Glutamatergic neuron (in vitro differentiated cells): Measurements from ENCODE around the gene ARHGAP6. TPM values are rescaled to one million over a fixed set of nuclear protein-coding genes. Genes with fewer than 3 reads are reported as not detected.
"Not testable (repeated sequence)": the region's sequence is repeated elsewhere in the genome, so short reads cannot be mapped to it uniquely, and the experiment has no call there.

Experiments used
- DNase-seq: peaks from one replicate; pipeline ENCODE4 v3.0.0; 2022
- H3K27ac Mint-ChIP-seq: one replicate; pipeline ENCODE4 v1.8.0; 2020; ENCODE audit warnings: mild to moderate bottlenecking, mixed read lengths, inconsistent platforms; ENCODE audit not compliant: unreplicated experiment
- H3K27me3 Mint-ChIP-seq: one replicate; pipeline ENCODE4 v1.8.0; 2020; ENCODE audit warnings: mild to moderate bottlenecking, moderate library complexity, mixed read lengths, inconsistent platforms; ENCODE audit not compliant: unreplicated experiment
- H3K36me3 Mint-ChIP-seq: one replicate; pipeline ENCODE4 v1.8.0; 2020; ENCODE audit warnings: mild to moderate bottlenecking, mixed read lengths, inconsistent platforms; ENCODE audit not compliant: unreplicated experiment
- H3K4me1 Mint-ChIP-seq: one replicate; pipeline ENCODE4 v1.8.0; 2020; ENCODE audit warnings: mild to moderate bottlenecking, low read depth, mixed read lengths, inconsistent platforms; ENCODE audit not compliant: unreplicated experiment
- H3K4me3 Mint-ChIP-seq: one replicate; pipeline ENCODE4 v1.8.0; 2020; ENCODE audit warnings: mild to moderate bottlenecking, mixed read lengths, inconsistent platforms; ENCODE audit not compliant: unreplicated experiment
- H3K9me3 Mint-ChIP-seq: one replicate; pipeline ENCODE4 v1.8.0; 2020; ENCODE audit warnings: mild to moderate bottlenecking, moderate library complexity, mixed read lengths, inconsistent platforms; ENCODE audit not compliant: unreplicated experiment
- total RNA-seq: library from RNA; stranded (reverse); fragmentation: NEBNext Ultra II Directional; extraction: Animal tissue kit (Norgen Biotek cat#: 25700); gene quantifications from one replicate; pipeline ENCODE4 v1.2.1, GENCODE V29; 2021; ENCODE audit not compliant: unreplicated experiment
- TF ChIP-seq, protein P1 (sequence below): fragments of 200-600 bp; sonication (generic); IDR thresholded peaks from one replicate; pipeline ENCODE4 v1.5.0; 2021; ENCODE audit not compliant: partially characterized antibody, unreplicated experiment

ARHGAP6 gene
- total RNA-seq, 1 donor from 2014 or later, result 3.6 TPM

GRCh38 chrX:11124112-11124511 is 541.6 kb downstream of the ARHGAP6 start:
- Mint-ChIP-seq H3K4me1 (no peaks in the 10 kb centered on the region), H3K9me3 (no peaks in the 10 kb centered on the region), H3K4me3 (no peak overlapping the region), H3K27me3 (no peaks in the 10 kb centered on the region), H3K36me3 (peaks cover 4% of the 10 kb centered on the region), H3K27ac (no peak overlapping the region)
- DNase-seq, result no peak
- TF ChIP-seq, protein P1, sequence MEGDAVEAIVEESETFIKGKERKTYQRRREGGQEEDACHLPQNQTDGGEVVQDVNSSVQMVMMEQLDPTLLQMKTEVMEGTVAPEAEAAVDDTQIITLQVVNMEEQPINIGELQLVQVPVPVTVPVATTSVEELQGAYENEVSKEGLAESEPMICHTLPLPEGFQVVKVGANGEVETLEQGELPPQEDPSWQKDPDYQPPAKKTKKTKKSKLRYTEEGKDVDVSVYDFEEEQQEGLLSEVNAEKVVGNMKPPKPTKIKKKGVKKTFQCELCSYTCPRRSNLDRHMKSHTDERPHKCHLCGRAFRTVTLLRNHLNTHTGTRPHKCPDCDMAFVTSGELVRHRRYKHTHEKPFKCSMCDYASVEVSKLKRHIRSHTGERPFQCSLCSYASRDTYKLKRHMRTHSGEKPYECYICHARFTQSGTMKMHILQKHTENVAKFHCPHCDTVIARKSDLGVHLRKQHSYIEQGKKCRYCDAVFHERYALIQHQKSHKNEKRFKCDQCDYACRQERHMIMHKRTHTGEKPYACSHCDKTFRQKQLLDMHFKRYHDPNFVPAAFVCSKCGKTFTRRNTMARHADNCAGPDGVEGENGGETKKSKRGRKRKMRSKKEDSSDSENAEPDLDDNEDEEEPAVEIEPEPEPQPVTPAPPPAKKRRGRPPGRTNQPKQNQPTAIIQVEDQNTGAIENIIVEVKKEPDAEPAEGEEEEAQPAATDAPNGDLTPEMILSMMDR, result no peak

DNA sequence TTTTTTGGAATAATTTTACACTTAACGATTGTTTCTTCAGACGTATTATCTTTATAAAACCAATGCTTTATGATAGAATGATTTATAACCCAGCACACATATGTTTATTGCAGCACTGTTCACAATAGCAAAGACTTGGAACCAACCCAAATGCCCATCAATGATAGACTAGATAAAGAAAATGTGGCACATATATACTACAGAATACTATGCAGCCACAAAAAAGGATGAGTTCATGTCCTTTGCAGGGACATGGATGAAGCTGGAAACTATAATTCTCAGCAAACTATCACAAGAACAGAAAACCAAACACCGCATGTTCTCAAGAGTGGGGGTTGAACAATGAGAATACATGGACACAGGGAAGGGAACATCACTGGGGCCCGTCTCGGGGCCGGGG is 542.6 kb downstream of the ARHGAP6 start:
- not testable (repeated sequence) for H3K27me3 Mint-ChIP-seq, H3K36me3 Mint-ChIP-seq, H3K4me3 Mint-ChIP-seq, H3K27ac Mint-ChIP-seq, H3K4me1 Mint-ChIP-seq, DNase-seq, H3K9me3 Mint-ChIP-seq

DNA sequence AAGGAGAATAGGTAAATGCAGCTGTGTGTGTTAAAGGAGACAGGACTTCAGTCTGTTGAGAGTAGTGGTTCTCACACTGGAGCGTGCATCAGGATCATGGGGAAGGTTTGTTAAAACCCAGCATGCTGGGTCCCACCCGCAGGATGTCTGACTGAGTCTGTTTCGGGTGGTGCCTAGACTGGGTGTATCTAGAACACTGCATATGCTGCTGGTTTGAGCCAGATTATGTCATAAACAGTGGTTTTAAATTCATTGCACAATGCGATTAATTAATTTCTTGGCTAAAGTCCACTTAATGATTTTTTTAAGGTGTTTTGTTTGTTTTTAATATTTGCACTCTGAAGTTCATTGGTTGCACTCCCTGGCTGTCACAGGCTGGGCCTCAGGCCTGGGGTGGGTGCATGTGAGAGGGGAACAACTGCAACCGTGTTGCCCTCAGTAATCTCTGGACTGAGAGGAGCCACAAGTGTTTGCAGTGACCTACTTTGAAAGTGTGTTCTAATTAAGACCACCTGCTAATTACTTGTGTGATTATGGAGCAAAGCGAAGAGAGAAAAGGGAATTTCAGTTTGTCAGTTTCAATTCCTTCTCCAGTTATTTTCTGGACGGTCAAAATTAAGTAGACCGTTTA is 546.3 kb downstream of the ARHGAP6 start:
- Mint-ChIP-seq H3K27ac (no peak overlapping the region), H3K9me3 (no peaks in the 10 kb centered on the region), H3K4me3 (no peak overlapping the region), H3K4me1 (no peaks in the 10 kb centered on the region), H3K36me3 (peaks cover 4% of the 10 kb centered on the region), H3K27me3 (no peaks in the 10 kb centered on the region)
- TF ChIP-seq, protein P1, result no peak
- DNase-seq, result no peak

GRCh38 chrX:11117745-11118144 is 548.0 kb downstream of the ARHGAP6 start:
- TF ChIP-seq, protein P1, result no peak

DNA sequence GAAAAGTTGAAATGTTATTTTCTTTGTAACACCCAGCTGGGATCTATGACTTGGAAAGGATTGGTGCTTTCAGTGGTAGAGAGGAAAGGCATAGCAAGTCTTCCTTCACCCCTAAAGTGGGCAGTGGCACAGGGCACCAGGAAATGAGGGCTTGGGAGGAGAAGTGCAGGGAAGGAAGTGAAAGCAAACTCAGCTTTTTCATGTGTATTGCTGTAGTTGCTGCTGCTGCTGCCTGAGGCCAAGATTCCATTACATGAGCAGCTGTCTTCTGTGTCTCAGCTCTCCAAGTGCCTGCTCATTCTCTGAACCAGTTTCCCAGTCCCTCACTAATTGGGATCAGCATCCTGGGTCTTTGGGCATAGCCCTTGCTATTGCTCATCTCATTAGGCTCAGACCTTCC is 552.0 kb downstream of the ARHGAP6 start:
- Mint-ChIP-seq H3K4me3 (no peak overlapping the region), H3K36me3 (no peaks in the 10 kb centered on the region), H3K4me1 (peaks cover 4% of the 10 kb centered on the region), H3K27ac (no peak overlapping the region), H3K9me3 (no peaks in the 10 kb centered on the region), H3K27me3 (no peaks in the 10 kb centered on the region)
- TF ChIP-seq, protein P1, result no peak
- no peak for DNase-seq

More at GRCh38 chrX:11117745-11118144, 548.0 kb downstream of the ARHGAP6 start:
- Mint-ChIP-seq H3K4me3 (no peak overlapping the region), H3K27me3 (no peaks in the 10 kb centered on the region), H3K27ac (no peak overlapping the region), H3K9me3 (no peaks in the 10 kb centered on the region), H3K36me3 (peaks cover 4% of the 10 kb centered on the region), H3K4me1 (peaks cover 2% of the 10 kb centered on the region)
- no peak for DNase-seq
